Dendritic cell treated with granulocyte-macrophage colony-stimulating factor and Interleukin-4, amounts not matched to agents 40 ng/mL and 50 ng/mL, for 4 days (primary cell): ENCODE measurements around the gene ENOX1.

Experiments used
- H3K27ac Mint-ChIP-seq: one replicate; pipeline ENCODE4 v1.8.0; 2022; ENCODE audit warnings: mild to moderate bottlenecking, mixed read lengths
- H3K27me3 Mint-ChIP-seq: one replicate; pipeline ENCODE4 v1.8.0; 2022; ENCODE audit warnings: mild to moderate bottlenecking, mixed read lengths
- H3K36me3 Mint-ChIP-seq: one replicate; pipeline ENCODE4 v1.8.0; 2022; ENCODE audit warnings: low read depth, mixed read lengths
- H3K4me1 Mint-ChIP-seq: one replicate; pipeline ENCODE4 v1.8.0; 2022; ENCODE audit warnings: low read depth, mixed read lengths
- H3K4me3 Mint-ChIP-seq: one replicate; pipeline ENCODE4 v1.8.0; 2022; ENCODE audit warnings: mild to moderate bottlenecking, moderate library complexity, mixed read lengths
- H3K9me3 Mint-ChIP-seq: one replicate; pipeline ENCODE4 v1.8.0; 2022; ENCODE audit warnings: mixed read lengths
- intact Hi-C: fragments of 100-400 bp; cut with micrococcal nuclease; formaldehyde crosslinking; loops from one replicate; pipeline ENCODE4 v1.15.0; 2022

ENOX1 gene

GRCh38 chr13:43492311-43492710, 294.5 kb downstream of the ENOX1 start:
- no peaks in the 10 kb centered on the region for H3K4me1 Mint-ChIP-seq
- H3K27ac Mint-ChIP-seq = no peak overlapping the region
- peaks cover 7% of the 10 kb centered on the region for H3K9me3 Mint-ChIP-seq
- no peaks in the 10 kb centered on the region for H3K36me3 Mint-ChIP-seq
- intact Hi-C loops = no loop called here
- no peaks in the 10 kb centered on the region for H3K27me3 Mint-ChIP-seq
- no peak overlapping the region for H3K4me3 Mint-ChIP-seq

- Mint-ChIP-seq H3K4me3 (no peak overlapping the region), H3K27me3 (no peaks in the 10 kb centered on the region), H3K9me3 (peaks cover 7% of the 10 kb centered on the region), H3K4me1 (peaks cover 7% of the 10 kb centered on the region), H3K36me3 (no peaks in the 10 kb centered on the region), H3K27ac (no peak overlapping the region)
- intact Hi-C loops = no loop called here
These were observed 297.5 kb downstream of the ENOX1 start for GRCh38 chr13:43489233-43489632.

- intact Hi-C loops = no loop called here
- Mint-ChIP-seq H3K4me3 (no peak overlapping the region), H3K27me3 (no peaks in the 10 kb centered on the region), H3K9me3 (peaks cover 7% of the 10 kb centered on the region), H3K27ac (no peak overlapping the region), H3K4me1 (peaks cover 7% of the 10 kb centered on the region), H3K36me3 (no peaks in the 10 kb centered on the region)
These were observed 298.9 kb downstream of the ENOX1 start for GRCh38 chr13:43487885-43488284.

- H3K9me3 Mint-ChIP-seq = peaks cover 7% of the 10 kb centered on the region
- no peak overlapping the region for H3K27ac Mint-ChIP-seq
- peaks cover 9% of the 10 kb centered on the region for H3K4me1 Mint-ChIP-seq
- H3K4me3 Mint-ChIP-seq = no peak overlapping the region
- intact Hi-C loops = no loop called here
- no peaks in the 10 kb centered on the region for H3K36me3 Mint-ChIP-seq
- H3K27me3 Mint-ChIP-seq = no peaks in the 10 kb centered on the region
These were observed 299.3 kb downstream of the ENOX1 start for GRCh38 chr13:43487461-43487860.

GRCh38 chr13:43484432-43485225, 302.1 kb downstream of the ENOX1 start:
- H3K27me3 Mint-ChIP-seq = no peaks in the 10 kb centered on the region
- H3K27ac Mint-ChIP-seq = no peak overlapping the region

GRCh38 chr13:43483930-43484329, 302.8 kb downstream of the ENOX1 start:
- peaks cover 21% of the 10 kb centered on the region for H3K4me1 Mint-ChIP-seq
- H3K9me3 Mint-ChIP-seq = no peaks in the 10 kb centered on the region
- no peak overlapping the region for H3K4me3 Mint-ChIP-seq
- no peaks in the 10 kb centered on the region for H3K27me3 Mint-ChIP-seq
- no peaks in the 10 kb centered on the region for H3K36me3 Mint-ChIP-seq
- intact Hi-C loops = no loop called here
- H3K27ac Mint-ChIP-seq = no peak overlapping the region

More at GRCh38 chr13:43484432-43485225, 302.1 kb downstream of the ENOX1 start:
- Mint-ChIP-seq H3K4me3 (no peak overlapping the region), H3K36me3 (no peaks in the 10 kb centered on the region), H3K4me1 (peaks cover 15% of the 10 kb centered on the region), H3K9me3 (no peaks in the 10 kb centered on the region)
- intact Hi-C loops = no loop called here

GRCh38 chr13:43482641-43483040, 304.1 kb downstream of the ENOX1 start:
- H3K27me3 Mint-ChIP-seq = no peaks in the 10 kb centered on the region
- intact Hi-C loops = no loop called here
- H3K4me1 Mint-ChIP-seq = peaks cover 24% of the 10 kb centered on the region
- no peaks in the 10 kb centered on the region for H3K9me3 Mint-ChIP-seq
- no peak overlapping the region for H3K4me3 Mint-ChIP-seq
- no peak overlapping the region for H3K27ac Mint-ChIP-seq
- H3K36me3 Mint-ChIP-seq = no peaks in the 10 kb centered on the region

GRCh38 chr13:43482026-43482425, 304.7 kb downstream of the ENOX1 start:
- Mint-ChIP-seq H3K36me3 (no peaks in the 10 kb centered on the region), H3K27ac (no peak overlapping the region), H3K4me3 (no peak overlapping the region), H3K4me1 (peaks cover 24% of the 10 kb centered on the region), H3K27me3 (no peaks in the 10 kb centered on the region), H3K9me3 (no peaks in the 10 kb centered on the region)
- intact Hi-C loops = no loop called here

- no peaks in the 10 kb centered on the region for H3K36me3 Mint-ChIP-seq
- H3K27me3 Mint-ChIP-seq = no peaks in the 10 kb centered on the region
- peak overlapping the region; percentile 58 for H3K27ac Mint-ChIP-seq
- peaks cover 24% of the 10 kb centered on the region for H3K4me1 Mint-ChIP-seq
- intact Hi-C loops = loop anchor here (5.0 kb wide), 1 partner anchor 398 kb away; the partner anchor contains the start of genes CCDC122 and LACC1
- H3K9me3 Mint-ChIP-seq = peaks cover 8% of the 10 kb centered on the region
- no peak overlapping the region for H3K4me3 Mint-ChIP-seq
These were observed 307.9 kb downstream of the ENOX1 start for GRCh38 chr13:43478902-43479301.

GRCh38 chr13:43478211-43478610, 308.6 kb downstream of the ENOX1 start:
- H3K27me3 Mint-ChIP-seq = no peaks in the 10 kb centered on the region
- no peak overlapping the region for H3K4me3 Mint-ChIP-seq
- no peaks in the 10 kb centered on the region for H3K36me3 Mint-ChIP-seq
- peak overlapping the region; percentile 58 for H3K27ac Mint-ChIP-seq
- peaks cover 31% of the 10 kb centered on the region for H3K4me1 Mint-ChIP-seq
- peaks cover 8% of the 10 kb centered on the region for H3K9me3 Mint-ChIP-seq
- intact Hi-C loops = loop anchor here (5.0 kb wide), 1 partner anchor 399 kb away; the partner anchor contains the start of genes CCDC122 and LACC1

- H3K4me3 Mint-ChIP-seq = no peak overlapping the region
- H3K36me3 Mint-ChIP-seq = no peaks in the 10 kb centered on the region
- H3K4me1 Mint-ChIP-seq = peaks cover 23% of the 10 kb centered on the region
- intact Hi-C loops = loop anchor here (5.0 kb wide), 1 partner anchor 402 kb away; the partner anchor contains the start of genes CCDC122 and LACC1
- no peaks in the 10 kb centered on the region for H3K27me3 Mint-ChIP-seq
- no peak overlapping the region for H3K27ac Mint-ChIP-seq
- H3K9me3 Mint-ChIP-seq = peaks cover 8% of the 10 kb centered on the region
These were observed 311.6 kb downstream of the ENOX1 start for GRCh38 chr13:43475140-43475539.

GRCh38 chr13:43473437-43473836, 313.3 kb downstream of the ENOX1 start:
- Mint-ChIP-seq H3K4me3 (no peak overlapping the region), H3K27ac (no peak overlapping the region), H3K4me1 (peaks cover 14% of the 10 kb centered on the region), H3K27me3 (no peaks in the 10 kb centered on the region), H3K9me3 (peaks cover 8% of the 10 kb centered on the region), H3K36me3 (no peaks in the 10 kb centered on the region)
- intact Hi-C loops = no loop called here

- Mint-ChIP-seq H3K4me3 (no peak overlapping the region), H3K36me3 (no peaks in the 10 kb centered on the region), H3K27ac (no peak overlapping the region), H3K27me3 (no peaks in the 10 kb centered on the region), H3K9me3 (peaks cover 8% of the 10 kb centered on the region), H3K4me1 (peaks cover 14% of the 10 kb centered on the region)
- intact Hi-C loops = no loop called here
These were observed 313.8 kb downstream of the ENOX1 start for GRCh38 chr13:43472980-43473379.

GRCh38 chr13:43472339-43472738, 314.4 kb downstream of the ENOX1 start:
- H3K4me3 Mint-ChIP-seq = no peak overlapping the region
- no peaks in the 10 kb centered on the region for H3K36me3 Mint-ChIP-seq
- H3K4me1 Mint-ChIP-seq = peaks cover 14% of the 10 kb centered on the region
- intact Hi-C loops = no loop called here
- no peaks in the 10 kb centered on the region for H3K27me3 Mint-ChIP-seq
- H3K9me3 Mint-ChIP-seq = peaks cover 8% of the 10 kb centered on the region
- no peak overlapping the region for H3K27ac Mint-ChIP-seq

GRCh38 chr13:43470610-43471009, 316.2 kb downstream of the ENOX1 start:
- Mint-ChIP-seq H3K27ac (no peak overlapping the region), H3K9me3 (no peaks in the 10 kb centered on the region), H3K27me3 (no peaks in the 10 kb centered on the region), H3K36me3 (no peaks in the 10 kb centered on the region), H3K4me3 (no peak overlapping the region), H3K4me1 (peaks cover 7% of the 10 kb centered on the region)
- intact Hi-C loops = no loop called here
